BLaER1 (cell line): ENCODE data around the gene ATE1.

Source experiments
- H3K27ac ChIP-seq: shearing (Covaris generic); formaldehyde crosslinking; 2 replicates; pipeline ENCODE4 v1.8.1; 2022
- H3K27me3 ChIP-seq: shearing (Covaris generic); formaldehyde crosslinking; 2 replicates; pipeline ENCODE4 v1.8.1; 2022
- H3K36me3 ChIP-seq: shearing (Covaris generic); formaldehyde crosslinking; 2 replicates; pipeline ENCODE4 v1.8.1; 2022
- H3K4me1 ChIP-seq: shearing (Covaris generic); formaldehyde crosslinking; 2 replicates; pipeline ENCODE4 v1.8.1; 2022
- H3K4me2 ChIP-seq: shearing (Covaris generic); formaldehyde crosslinking; 2 replicates; pipeline ENCODE4 v1.8.1; 2022
- H3K4me3 ChIP-seq: shearing (Covaris generic); formaldehyde crosslinking; 2 replicates; pipeline ENCODE4 v1.8.1; 2022
- H3K9ac ChIP-seq: shearing (Covaris generic); formaldehyde crosslinking; 2 replicates; pipeline ENCODE4 v1.8.1; 2022
- H3K9me3 ChIP-seq: shearing (Covaris generic); formaldehyde crosslinking; 2 replicates; pipeline ENCODE4 v1.8.1; 2022
- H4K20me1 ChIP-seq: shearing (Covaris generic); formaldehyde crosslinking; 2 replicates; pipeline ENCODE4 v1.8.1; 2022
- Cebpa-rat ChIP-seq: shearing (Covaris generic); IDR thresholded peaks from 2 replicates; pipeline ENCODE4 v1.8.1; 2022

ATE1 gene

DNA sequence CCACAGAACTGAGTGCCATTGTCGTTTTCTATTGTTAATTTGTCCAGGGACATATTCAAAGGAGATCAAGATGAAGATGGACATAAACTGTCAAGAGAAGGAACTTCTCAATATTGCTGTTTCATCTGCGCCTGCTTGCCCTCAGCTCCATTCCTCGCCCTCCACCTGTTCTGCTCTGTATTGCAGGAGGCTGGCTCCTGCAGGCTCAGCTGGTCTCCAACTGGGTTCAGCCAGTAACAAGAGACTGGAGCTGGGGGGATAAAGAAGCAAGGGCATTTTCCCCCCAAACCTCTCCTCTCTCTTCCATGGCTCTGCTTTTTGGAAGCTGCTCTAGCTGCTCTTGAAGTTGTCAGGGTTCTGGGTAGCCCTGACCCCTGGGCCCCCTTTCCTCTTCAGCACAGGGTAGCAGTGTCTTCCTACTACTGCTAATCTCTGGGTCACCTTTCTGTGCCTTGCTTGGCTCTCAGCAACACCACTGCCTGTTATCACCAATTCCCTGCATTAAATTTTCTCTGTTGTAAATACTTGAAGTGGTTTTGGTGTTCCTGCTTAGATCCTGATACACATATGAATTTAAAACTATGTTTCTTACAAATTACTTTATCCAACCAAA, 180.6 kb downstream of the ATE1 start:
- Histone ChIP-seq H3K27ac (no peak overlapping the region), H3K4me3 (no peak overlapping the region), H3K4me2 (no peak overlapping the region), H3K4me1 (no peaks in the 10 kb centered on the region), H3K36me3 (peaks cover 11% of the 10 kb centered on the region; the same call in 1 of the 2 replicates), H3K27me3 (no peaks in the 10 kb centered on the region), H3K9ac (no peak overlapping the region), H3K9me3 (no peaks in the 10 kb centered on the region), H4K20me1 (no peaks in the 10 kb centered on the region)
- TF ChIP-seq Cebpa-rat, result no peak

GRCh38 chr10:121741248-121741792, 186.5 kb downstream of the ATE1 start:
- no peak for TF ChIP-seq Cebpa-rat
- H3K36me3 ChIP-seq, result peaks cover 12% of the 10 kb centered on the region; the same call in 1 of the 2 replicates
- no peak overlapping the region for H3K9ac ChIP-seq
- no peak overlapping the region for H3K4me2 ChIP-seq
- no peak overlapping the region for H3K27ac ChIP-seq
- no peak overlapping the region for H3K4me3 ChIP-seq
- peaks cover 21% of the 10 kb centered on the region for H3K27me3 ChIP-seq
- no peaks in the 10 kb centered on the region for H4K20me1 ChIP-seq
- no peaks in the 10 kb centered on the region for H3K4me1 ChIP-seq
- no peaks in the 10 kb centered on the region for H3K9me3 ChIP-seq

DNA sequence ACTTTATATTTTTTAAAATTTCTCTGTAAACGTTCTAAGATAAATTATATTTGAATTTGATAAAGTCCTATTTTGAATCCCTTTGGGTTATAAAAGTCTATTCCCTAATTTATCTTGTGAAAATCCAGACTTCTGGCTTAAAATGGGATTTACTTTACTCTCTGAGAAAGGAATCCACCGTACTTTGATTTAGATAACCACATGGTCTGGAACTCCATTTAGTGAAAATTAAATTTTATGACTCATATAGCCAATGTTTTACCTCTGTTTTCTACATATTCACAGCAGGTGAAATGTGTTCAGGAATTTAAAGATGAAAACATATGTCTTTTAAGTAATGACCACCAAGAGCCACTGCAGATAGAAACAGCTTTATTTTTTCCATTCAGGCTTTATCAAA, 187.8 kb downstream of the ATE1 start:
- Histone ChIP-seq H3K9ac (no peak overlapping the region), H3K4me1 (no peaks in the 10 kb centered on the region), H4K20me1 (no peaks in the 10 kb centered on the region)

GRCh38 chr10:121739114-121739513, 188.7 kb downstream of the ATE1 start:
- Histone ChIP-seq H3K4me3 (no peak overlapping the region), H3K9ac (no peak overlapping the region), H3K4me2 (no peak overlapping the region), H3K4me1 (no peaks in the 10 kb centered on the region), H3K27me3 (peaks cover 34% of the 10 kb centered on the region), H3K27ac (no peak overlapping the region), H4K20me1 (no peaks in the 10 kb centered on the region), H3K36me3 (peaks cover 12% of the 10 kb centered on the region; the same call in 1 of the 2 replicates), H3K9me3 (no peaks in the 10 kb centered on the region)
- TF ChIP-seq Cebpa-rat, result no peak

More for the DNA sequence above, 187.8 kb downstream of the ATE1 start:
- Histone ChIP-seq H3K4me2 (no peak overlapping the region), H3K27me3 (peaks cover 33% of the 10 kb centered on the region), H3K36me3 (peaks cover 12% of the 10 kb centered on the region; the same call in 1 of the 2 replicates), H3K27ac (no peak overlapping the region), H3K9me3 (no peaks in the 10 kb centered on the region), H3K4me3 (no peak overlapping the region)
- TF ChIP-seq Cebpa-rat, result no peak

- Histone ChIP-seq H3K9me3 (no peaks in the 10 kb centered on the region), H3K27ac (no peak overlapping the region), H3K9ac (no peak overlapping the region), H3K4me1 (no peaks in the 10 kb centered on the region), H3K4me2 (no peak overlapping the region), H3K4me3 (no peak overlapping the region), H3K36me3 (no peaks in the 10 kb centered on the region), H4K20me1 (no peaks in the 10 kb centered on the region), H3K27me3 (peaks cover 34% of the 10 kb centered on the region)
- no peak for TF ChIP-seq Cebpa-rat
Observed at GRCh38 chr10:121736315-121737130, 191.3 kb downstream of the ATE1 start.

- Histone ChIP-seq H3K4me1 (no peaks in the 10 kb centered on the region), H4K20me1 (no peaks in the 10 kb centered on the region), H3K4me2 (no peak overlapping the region), H3K9ac (no peak overlapping the region), H3K36me3 (no peaks in the 10 kb centered on the region), H3K4me3 (no peak overlapping the region), H3K27me3 (peaks cover 34% of the 10 kb centered on the region), H3K27ac (no peak overlapping the region), H3K9me3 (no peaks in the 10 kb centered on the region)
- TF ChIP-seq Cebpa-rat, result no peak
Observed at GRCh38 chr10:121735263-121735662, 192.6 kb downstream of the ATE1 start.

- H3K9ac ChIP-seq, result no peak overlapping the region
Observed at GRCh38 chr10:121734589-121735045, 193.2 kb downstream of the ATE1 start.

GRCh38 chr10:121732656-121733445, 195.0 kb downstream of the ATE1 start:
- no peak overlapping the region for H3K4me3 ChIP-seq
- no peaks in the 10 kb centered on the region for H3K36me3 ChIP-seq
- peaks cover 28% of the 10 kb centered on the region for H3K27me3 ChIP-seq
- TF ChIP-seq Cebpa-rat, result no peak
- H3K9ac ChIP-seq, result no peak overlapping the region
- H3K4me1 ChIP-seq, result no peaks in the 10 kb centered on the region
- no peaks in the 10 kb centered on the region for H3K9me3 ChIP-seq
- no peak overlapping the region for H3K4me2 ChIP-seq
- no peaks in the 10 kb centered on the region for H4K20me1 ChIP-seq
- no peak overlapping the region for H3K27ac ChIP-seq

More at GRCh38 chr10:121734589-121735045, 193.2 kb downstream of the ATE1 start:
- H4K20me1 ChIP-seq, result no peaks in the 10 kb centered on the region
- TF ChIP-seq Cebpa-rat, result no peak
- H3K27me3 ChIP-seq, result peaks cover 34% of the 10 kb centered on the region
- H3K4me1 ChIP-seq, result no peaks in the 10 kb centered on the region
- no peak overlapping the region for H3K4me2 ChIP-seq
- no peaks in the 10 kb centered on the region for H3K9me3 ChIP-seq
- no peaks in the 10 kb centered on the region for H3K36me3 ChIP-seq
- H3K4me3 ChIP-seq, result no peak overlapping the region
- H3K27ac ChIP-seq, result no peak overlapping the region

DNA sequence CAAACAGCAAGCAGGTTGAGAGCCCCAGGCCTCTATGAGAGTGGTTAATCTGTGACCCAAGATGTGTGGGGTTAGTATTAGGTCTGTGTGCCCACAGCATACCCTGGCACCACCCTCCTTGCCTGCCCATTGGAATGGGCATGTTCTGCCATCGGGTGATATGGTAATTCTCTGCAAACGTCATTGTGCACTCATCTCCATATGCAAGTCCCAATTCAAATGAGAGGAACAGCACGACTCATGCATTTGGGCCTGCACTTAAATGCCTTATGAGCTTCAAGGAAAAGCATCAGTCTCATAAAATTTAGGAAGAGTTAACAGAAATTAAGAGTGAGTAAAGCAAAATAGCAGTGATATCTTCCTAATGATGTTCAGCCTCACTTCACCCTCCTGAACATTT, 195.7 kb downstream of the ATE1 start:
- H3K4me1 ChIP-seq, result no peaks in the 10 kb centered on the region

More for the DNA sequence above, 195.7 kb downstream of the ATE1 start:
- Histone ChIP-seq H3K4me2 (no peak overlapping the region), H3K9me3 (no peaks in the 10 kb centered on the region), H3K4me3 (no peak overlapping the region), H3K9ac (no peak overlapping the region), H3K27me3 (peaks cover 22% of the 10 kb centered on the region), H4K20me1 (no peaks in the 10 kb centered on the region), H3K27ac (no peak overlapping the region), H3K36me3 (no peaks in the 10 kb centered on the region)
- TF ChIP-seq Cebpa-rat, result no peak
